Measurements from ENCODE around the gene DCTN2. TPM values are rescaled to one million over a fixed set of nuclear protein-coding genes. Genes with fewer than 3 reads are reported as not detected.

DCTN2 gene
- total and polyA plus RNA-seq, 3 donors from 2014 or later, result 109 to 196 (median 122) TPM

GRCh38 chr12:57577981-57578758, 31.2 kb upstream of the DCTN2 start:
- intact Hi-C loops (cut with DNase I; ENCODE audit: low total_unique reads), result no loop called here
- DNase-seq, result no peak
- TF ChIP-seq POLR2A (IDR thresholded peaks at IDR 0.05) (no peak), CTCF (IDR thresholded peaks at IDR 0.05) (no peak)
- H3K27me3 ChIP-seq, result no peaks in the 10 kb centered on the region
- H3K4me3 ChIP-seq, result no peak overlapping the region
- 88 to 91% methylated on average over 12 of the region's 12 CpGs for WGBS, 2 donors
- no peaks in the 10 kb centered on the region for H3K9me3 ChIP-seq
- no peaks in the 10 kb centered on the region for H3K36me3 ChIP-seq (ENCODE audit: low read depth, missing control alignments)
- no peaks in the 10 kb centered on the region for H3K4me1 ChIP-seq
- H3K27ac ChIP-seq, result no peak overlapping the region

GRCh38 chr12:57576613-57577160, 29.7 kb upstream of the DCTN2 start:
- Histone ChIP-seq H3K4me3 (no peak overlapping the region), H3K9me3 (no peaks in the 10 kb centered on the region), H3K4me1 (no peaks in the 10 kb centered on the region), H3K27me3 (no peaks in the 10 kb centered on the region), H3K36me3 (ENCODE audit: low read depth, missing control alignments) (no peaks in the 10 kb centered on the region), H3K27ac (no peak overlapping the region)
- 89 to 91% methylated on average over 9 of the region's 9 CpGs for WGBS, 2 donors
- no peak for TF ChIP-seq CTCF (IDR thresholded peaks at IDR 0.05)
- TF ChIP-seq POLR2A (IDR thresholded peaks at IDR 0.05), result no peak
- intact Hi-C loops (cut with DNase I; ENCODE audit: low total_unique reads), result no loop called here
- no peak for DNase-seq

GRCh38 chr12:57575771-57576612, 29.0 kb upstream of the DCTN2 start:
- TF ChIP-seq CTCF (IDR thresholded peaks at IDR 0.05) (no peak), POLR2A (IDR thresholded peaks at IDR 0.05) (no peak)
- intact Hi-C loops (cut with DNase I; ENCODE audit: low total_unique reads), result no loop called here
- Histone ChIP-seq H3K4me1 (no peaks in the 10 kb centered on the region), H3K27me3 (no peaks in the 10 kb centered on the region), H3K36me3 (ENCODE audit: low read depth, missing control alignments) (no peaks in the 10 kb centered on the region), H3K9me3 (no peaks in the 10 kb centered on the region), H3K4me3 (no peak overlapping the region), H3K27ac (no peak overlapping the region)
- WGBS, 2 donors, result 78 to 91% methylated on average over 12 of the region's 12 CpGs
- DNase-seq, result no peak

- Histone ChIP-seq H3K36me3 (ENCODE audit: low read depth, missing control alignments) (no peaks in the 10 kb centered on the region), H3K27me3 (no peaks in the 10 kb centered on the region), H3K4me3 (no peak overlapping the region), H3K27ac (no peak overlapping the region), H3K4me1 (no peaks in the 10 kb centered on the region), H3K9me3 (no peaks in the 10 kb centered on the region)
- no peak for DNase-seq
- 85 to 86% methylated on average over 10 of the region's 10 CpGs for WGBS, 2 donors
- TF ChIP-seq POLR2A (IDR thresholded peaks at IDR 0.05) (no peak), CTCF (IDR thresholded peaks at IDR 0.05) (no peak)
- intact Hi-C loops (cut with DNase I; ENCODE audit: low total_unique reads), result no loop called here
These were observed 27.8 kb upstream of the DCTN2 start for GRCh38 chr12:57574795-57575194.

All from testis (tissue), 3 donors.